HG03354 (cell line): ENCODE results near the gene STK33.

Source experiments
- ATAC-seq: cut with Tn5 transposase; IDR thresholded peaks from one replicate; pipeline ENCODE4 v1.9.1; 2021; ENCODE audit warnings: mild to moderate bottlenecking; ENCODE audit not compliant: unreplicated experiment, poor library complexity, severe bottlenecking

Gene STK33

GRCh38 chr11:8342821-8343681 is 251.0 kb downstream of the STK33 start:
- ATAC-seq = peak; percentile 80

- no peak for ATAC-seq
These were observed 252.0 kb downstream of the STK33 start for GRCh38 chr11:8341996-8342395.
